K562 (cell line): ENCODE data around the gene FBXO21. TPM values are rescaled to one million over a fixed set of nuclear protein-coding genes. Genes with fewer than 3 reads are reported as not detected.

ENCODE experiments used
- ATAC-seq: fragments of 200-7000 bp; cut with Tn5 transposase; 3 replicates; pipeline ENCODE4 v1.9.1; 2020; ENCODE audit warnings: moderate library complexity
- BruUV-seq: library from RNA; stranded (reverse); fragments of 400-500 nt; replicated peaks from 2 replicates; lab custom pipeline; 2021; lab: Mats Ljungman, UMichigan
- CTCF ChIA-PET: fragments of 300-600 bp; formaldehyde crosslinking; extraction: SDS; loops from one replicate; lab custom pipeline; 2021; ENCODE audit warnings: low intra/inter-chr PET ratio; lab: Yijun Ruan, JAX
- POLR2A ChIA-PET: fragments of 300-600, 350-650 bp; sonication (Branson Sonifier 250); formaldehyde crosslinking; extraction: SDS; loops from one replicate; lab custom pipeline; 2021; ENCODE audit warnings: antibody characterized with exemption, inconsistent platforms; lab: Yijun Ruan, JAX
- DNase-seq, 4 experiments: peaks; one replicate each; pipeline versions ENCODE4 v3.0.0 to v3.0.0-alpha.2; 2011 to 2018; ENCODE audit warnings: low spot score in 3 of 4, mixed read lengths in 3 of 4; ENCODE audit errors: extremely low read depth in 1 of 4
- FAIRE-seq: peaks from 2 replicates; lab custom pipeline; 2011; peaks lifted over from hg19 to GRCh38; lab: Jason Lieb, UNC
- H2AFZ ChIP-seq: 2 replicates; pipeline ENCODE4 v1.6.0; 2011; ENCODE audit warnings: low read depth, low read length, control low read depth, inconsistent platforms
- H3K27ac ChIP-seq: fragments of 200-600 bp; 3 replicates; pipeline ENCODE4 v1.8.0; 2011; ENCODE audit warnings: low read depth, mild to moderate bottlenecking, control low read depth, inconsistent platforms, low read length, moderate library complexity, mixed read lengths; ENCODE audit errors: extremely low read depth
- H3K27me3 ChIP-seq, 2 experiments: fragments of 300-600 bp in 1 of 2; 2 replicates in 1 of 2; 3 replicates in 1 of 2; pipeline versions ENCODE4 v1.6.0 to v1.8.0; 2011; ENCODE audit warnings: inconsistent platforms in 2 of 2, low read length in 2 of 2, mild to moderate bottlenecking in 1 of 2, mixed read lengths in 1 of 2, moderate library complexity in 1 of 2; ENCODE audit not compliant: control insufficient read depth in 2 of 2, insufficient read depth in 2 of 2
- H3K36me3 ChIP-seq: fragments of 300-600 bp; 3 replicates; pipeline ENCODE4 v1.8.0; 2011; ENCODE audit warnings: mild to moderate bottlenecking, low read length, inconsistent platforms; ENCODE audit not compliant: control insufficient read depth, insufficient read depth
- H3K4me1 ChIP-seq, 2 experiments: fragments of 200-600 bp in 1 of 2; replicated peaks in 1 of 2; 2 replicates in 1 of 2; 3 replicates in 1 of 2; pipeline versions ENCODE4 v1.5.1 to v1.8.0; 2011; ENCODE audit warnings: inconsistent platforms in 2 of 2, low read length in 2 of 2, mild to moderate bottlenecking in 1 of 2, mixed read lengths in 1 of 2, moderate library complexity in 1 of 2; ENCODE audit not compliant: control insufficient read depth in 2 of 2, insufficient read depth in 2 of 2
- H3K4me2 ChIP-seq: 2 replicates; pipeline ENCODE4 v1.6.1; 2011; ENCODE audit warnings: low read length, control low read depth, inconsistent platforms, mixed read lengths; ENCODE audit not compliant: insufficient read depth
- H3K4me3 ChIP-seq: fragments of 200-600 bp; sonication (generic), shearing (Covaris generic); 2 replicates; pipeline ENCODE4 v1.5.1; 2016; ENCODE audit warnings: control low read depth, inconsistent platforms
- H3K79me2 ChIP-seq: fragments of 200-600 bp; 3 replicates; pipeline ENCODE4 v1.8.0; 2011; ENCODE audit warnings: low read length, inconsistent platforms; ENCODE audit not compliant: control insufficient read depth, insufficient read depth
- H3K9ac ChIP-seq, 2 experiments: 2 replicates each; pipeline versions ENCODE4 v1.6.0 to v1.6.1; 2011; ENCODE audit warnings: low read depth in 2 of 2, low read length in 2 of 2, control low read depth in 1 of 2, inconsistent platforms in 1 of 2, mild to moderate bottlenecking in 1 of 2, mixed read lengths in 1 of 2; ENCODE audit not compliant: insufficient read depth in 1 of 2
- H3K9me1 ChIP-seq: one replicate; pipeline ENCODE4 v1.6.0; 2011; ENCODE audit warnings: inconsistent platforms, mild to moderate bottlenecking, low read length, moderate library complexity; ENCODE audit not compliant: control insufficient read depth, insufficient read depth
- H3K9me3 ChIP-seq: replicated peaks from 2 replicates; pipeline ENCODE4 v1.5.1; 2011; ENCODE audit warnings: low read depth, low read length, inconsistent platforms; ENCODE audit not compliant: control insufficient read depth, insufficient read depth
- H4K20me1 ChIP-seq: replicated peaks from 2 replicates; pipeline ENCODE4 v1.6.1; 2011; ENCODE audit warnings: low read length, inconsistent platforms, mixed read lengths; ENCODE audit not compliant: control insufficient read depth, insufficient read depth
- C11orf30 ChIP-seq: fragments of 450-650 bp; IDR thresholded peaks from 2 replicates; pipeline ENCODE4 v1.6.1; 2016; ENCODE audit warnings: low read depth, mild to moderate bottlenecking
- GABPB2 ChIP-seq: fragments of 250-450 bp; sonication (Bioruptor Pico); conservative IDR thresholded peaks from 2 replicates; pipeline ENCODE4 v1.5.1; 2021; ENCODE audit warnings: mild to moderate bottlenecking
- MAFF ChIP-seq: IDR thresholded peaks from 2 replicates; pipeline ENCODE4 v1.6.1; 2012; ENCODE audit warnings: low read length, improper control_type of control experiment
- RFX5 ChIP-seq: IDR thresholded peaks from 2 replicates; pipeline ENCODE4 v1.6.1; 2011; ENCODE audit warnings: low read depth, mild to moderate bottlenecking, improper control_type of control experiment, low read length
- ZNF316 ChIP-seq: fragments of 450-650 bp; IDR thresholded peaks from 2 replicates; pipeline ENCODE4 v1.6.1; 2016
- WGBS: fragments of 100-300 bp; shearing (Covaris generic); methylation state at CpG from one replicate; pipeline ENCODE4 v1.1.6; 2016; ENCODE audit warnings: low coverage, mixed read lengths; ENCODE audit not compliant: insufficient coverage; ENCODE audit errors: missing lambda C conversion rate; 5-methylcytosine and 5-hydroxymethylcytosine counted together
- in situ Hi-C: fragments of 300-500 bp; cut with MboI; formaldehyde crosslinking; loops from 4 replicates; pipeline ENCODE4 v1.15.0; 2018; ENCODE audit warnings: inconsistent platforms, mixed read lengths
- intact Hi-C: fragments of 100-400 bp; cut with micrococcal nuclease; formaldehyde crosslinking; loops from 2 replicates; pipeline ENCODE4 v1.14.2; 2022
- polyA plus RNA-seq, 8 experiments: library from polyadenylated mRNA; depleted of rRNA in 4 of 8; stranded (reverse) in 5 of 8; unstranded in 3 of 8; fragments of >200 nt; fragmentation: Nextera tagmentation in 2 of 8; fragmentation: Illumina TruSeq in 1 of 8; extraction: Ambion mirVana in 2 of 8; extraction: Trizol in 1 of 8; gene quantifications; 2 replicates each; pipeline versions ENCODE4 v1.2.1 to v1.2.3, GENCODE V29; 2011 to 2014; ENCODE audit warnings: inconsistent platforms in 1 of 8, missing spikeins in 1 of 8
- total RNA-seq, 7 experiments: library from RNA; depleted of rRNA in 6 of 7; stranded (reverse); fragments of >200 nt in 6 of 7; fragmentation: Illumina TruSeq in 2 of 7; extraction: Trizol in 2 of 7; gene quantifications; 2 replicates each; pipeline versions ENCODE4 v1.2.1 to v1.2.3, GENCODE V29; 2011 to 2021; ENCODE audit warnings: low replicate concordance in 1 of 7

Gene FBXO21
- total and polyA plus RNA-seq, 9 of the 15 experiments (the other 6 are each of a cell fraction or from before 2014, with no cell fraction given), result 3.0 to 50.9 (median 9.1) TPM

DNA sequence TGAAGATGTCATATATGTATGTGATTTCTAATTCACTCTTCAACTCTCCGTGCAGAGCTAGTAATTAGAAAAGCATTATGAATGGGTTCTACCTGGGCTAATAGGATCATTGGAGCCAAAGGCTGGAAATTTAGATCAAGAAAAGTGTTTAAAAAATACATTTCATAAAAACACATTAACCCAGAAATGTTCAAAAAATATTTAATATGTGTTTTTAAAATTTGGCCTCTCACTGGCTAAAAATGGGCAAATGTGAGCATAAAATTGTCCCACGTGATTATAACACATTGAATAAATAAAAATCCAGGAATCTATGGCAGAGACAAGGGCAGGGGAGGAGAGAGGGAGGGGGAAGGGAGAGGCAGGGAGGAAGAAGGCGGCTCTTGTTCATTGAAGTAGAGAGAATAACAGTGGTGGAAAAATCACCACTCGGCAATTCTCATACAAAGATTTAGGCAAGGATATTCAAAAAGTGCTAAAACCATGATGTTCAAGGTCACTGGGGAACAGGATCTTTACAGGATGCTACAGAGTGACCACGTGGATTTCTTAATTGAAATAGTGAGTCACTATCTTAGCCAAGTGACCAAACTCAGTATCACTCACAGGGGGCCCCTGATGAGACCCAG is 38.8 kb downstream of the FBXO21 start:
- FAIRE-seq (no peak), DNase-seq (no peak)
- POLR2A ChIA-PET, result interaction anchor here (0.7 to 1.5 kb wide), 3 partner anchors 10 to 708 kb away, joined by 3 to 4 read pairs (median 3); no protein-coding TSS in a partner anchor
- Histone ChIP-seq H4K20me1 (no peaks in the 10 kb centered on the region), H3K9me3 (no peaks in the 10 kb centered on the region)
- TF ChIP-seq GABPB2 (CRISPR knock-in tag), result no peak
- TF ChIP-seq ZNF316, result peak; percentile 62; the same call in 1 of the 2 replicates
- TF ChIP-seq MAFF, result peak; percentile 12; the same call in 1 of the 2 replicates
- peak; percentile 35; the same call in 1 of the 2 replicates for TF ChIP-seq C11orf30
- TF ChIP-seq RFX5, result no peak
- TF ChIP-seq, all 486 proteins: peak for 3
- Histone ChIP-seq H3K36me3 (peaks cover 42% of the 10 kb centered on the region), H3K9me1 (peaks cover 4% of the 10 kb centered on the region), H3K9ac (no peak overlapping the region), H3K4me2 (no peak overlapping the region), H3K27me3 (no peaks in the 10 kb centered on the region), H3K4me3 (no peak overlapping the region), H3K79me2 (no peaks in the 10 kb centered on the region), H2AFZ (0 out of 2 replicates have a peak overlapping the region, but pooled peaks have one; percentile 88), H3K27ac (no peak overlapping the region), H3K4me1 (peaks cover 11 to 12% of the 10 kb centered on the region in 2 experiments; a peak in 3 of 5 replicates)
- intact Hi-C loops (loop anchor here (1.0 kb wide), 1 partner anchor 126 kb away; no protein-coding TSS in a partner anchor), in situ Hi-C loops (no loop called here)
- no TSS peak for BruUV-seq
- no peak for ATAC-seq
- CTCF ChIA-PET, result interaction anchor here (1.7 to 3.2 kb wide), 2 partner anchors 126 to 448 kb away, joined by 9 to 26 read pairs; no protein-coding TSS in a partner anchor
- 44% methylated on average over 5 of the region's 5 CpGs for WGBS
